Skeletal muscle satellite cell (primary cell): Measurements from ENCODE around the gene CFAP46.
"Not testable (repeated sequence)": the region's sequence is repeated elsewhere in the genome, so short reads cannot be mapped to it uniquely, and the experiment has no call there.

Experiments
- H3K27me3 ChIP-seq: 2 replicates; pipeline ENCODE4 v1.7.0; 2013; ENCODE audit warnings: low read length; ENCODE audit not compliant: control insufficient read depth, insufficient read depth
- H3K36me3 ChIP-seq: 2 replicates; pipeline ENCODE4 v1.7.0; 2013; ENCODE audit warnings: mild to moderate bottlenecking, control low read depth, low read length; ENCODE audit not compliant: insufficient read depth
- H3K4me1 ChIP-seq: 2 replicates; pipeline ENCODE4 v1.7.0; 2013; ENCODE audit warnings: low read length; ENCODE audit not compliant: control insufficient read depth, insufficient read depth
- H3K4me2 ChIP-seq: 2 replicates; pipeline ENCODE4 v1.7.0; 2013; ENCODE audit warnings: mild to moderate bottlenecking, low read length
- H3K4me3 ChIP-seq: 2 replicates; pipeline ENCODE4 v1.7.0; 2013; ENCODE audit warnings: low read length
- H3K9ac ChIP-seq: 2 replicates; pipeline ENCODE4 v1.7.0; 2013; ENCODE audit warnings: mild to moderate bottlenecking, low read depth, low read length, moderate library complexity
- H3K9me3 ChIP-seq: replicated peaks from 2 replicates; pipeline ENCODE4 v1.7.0; 2013; ENCODE audit warnings: mild to moderate bottlenecking, control low read depth, low read length

Gene CFAP46

DNA sequence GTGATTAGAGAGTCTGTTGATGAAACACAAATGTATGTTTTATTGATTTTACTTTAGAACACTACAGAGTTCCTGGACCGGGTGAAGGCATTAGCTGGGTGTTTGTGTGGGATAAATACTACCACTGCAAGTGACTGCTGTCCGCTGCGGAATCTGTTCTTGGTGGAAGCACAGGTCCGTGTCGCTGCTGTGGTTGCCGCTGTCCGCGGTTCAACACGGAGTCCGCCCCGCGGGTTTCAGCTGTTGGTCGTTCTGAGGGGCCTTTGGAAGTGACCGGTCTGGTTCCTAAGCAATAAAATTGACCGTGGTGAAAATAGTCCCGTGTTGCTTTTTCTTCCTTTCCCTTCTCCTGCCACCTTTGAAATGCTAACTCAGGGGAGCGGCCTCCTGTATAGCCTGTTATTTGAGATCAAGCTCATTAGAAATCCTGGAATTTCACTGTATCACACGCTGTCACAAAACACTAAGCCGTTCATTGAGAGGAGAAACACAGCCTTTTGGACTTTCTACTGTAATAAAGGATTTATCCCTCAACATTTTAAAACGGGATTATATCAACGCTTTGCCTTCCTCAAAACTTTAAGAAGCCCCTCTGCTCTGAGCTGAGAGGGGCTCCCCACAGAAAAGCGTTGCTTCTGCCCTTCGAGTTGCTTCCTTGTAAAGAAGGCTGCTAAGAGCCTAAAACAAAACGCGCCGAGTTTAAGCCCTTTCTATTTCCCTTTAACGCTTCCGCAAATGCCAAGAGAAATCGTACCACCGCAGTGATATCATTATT, 159.0 kb downstream of the CFAP46 start:
- Histone ChIP-seq H3K9ac (no peak overlapping the region), H3K4me2 (no peak overlapping the region), H3K36me3 (no peaks in the 10 kb centered on the region), H3K9me3 (no peaks in the 10 kb centered on the region), H3K4me3 (no peak overlapping the region), H3K4me1 (no peaks in the 10 kb centered on the region), H3K27me3 (peaks cover 35% of the 10 kb centered on the region)

DNA sequence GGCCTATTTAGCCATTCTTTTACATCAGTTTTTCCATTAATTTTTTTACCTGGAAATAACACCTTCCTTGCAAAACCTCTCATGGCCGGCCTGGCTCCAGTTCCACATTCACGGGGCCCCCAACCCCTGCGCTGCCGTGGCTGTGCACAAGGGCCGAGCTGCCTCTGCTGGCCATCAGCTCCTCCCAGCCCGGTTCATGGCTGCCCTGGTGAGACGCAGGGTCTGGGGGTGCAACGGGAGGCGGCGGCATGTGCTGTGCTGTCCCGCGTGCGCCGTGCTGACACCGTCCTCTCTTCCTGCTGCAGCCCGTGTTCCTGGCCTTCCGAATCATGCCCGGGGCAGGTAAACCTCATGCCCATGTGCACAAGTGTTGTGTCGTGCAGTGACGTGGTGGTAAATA, 160.8 kb downstream of the CFAP46 start:
- Histone ChIP-seq H3K36me3 (no peaks in the 10 kb centered on the region), H3K4me3 (no peak overlapping the region), H3K4me2 (no peak overlapping the region), H3K4me1 (no peaks in the 10 kb centered on the region), H3K9ac (no peak overlapping the region), H3K9me3 (no peaks in the 10 kb centered on the region), H3K27me3 (peaks cover 20% of the 10 kb centered on the region)

DNA sequence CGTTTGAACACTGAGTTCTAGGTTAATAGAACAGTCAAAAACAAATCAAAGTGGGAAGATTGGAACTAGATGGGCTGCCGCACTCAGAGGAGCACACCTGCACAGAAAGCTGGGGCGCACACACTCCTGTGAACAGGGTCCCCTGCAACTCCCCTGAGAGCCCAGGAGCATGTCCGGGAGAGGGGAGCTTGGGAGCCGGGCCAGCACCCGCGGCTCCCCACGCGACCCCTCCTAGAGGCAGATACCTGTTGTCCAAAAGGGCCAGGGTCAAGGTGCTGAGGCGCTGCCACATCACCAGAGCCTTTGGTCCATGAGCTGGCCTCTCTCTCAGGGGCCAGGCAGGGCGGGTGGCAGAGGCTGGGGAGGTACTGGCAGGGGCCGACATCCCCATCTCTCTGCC, 162.0 kb downstream of the CFAP46 start:
- Histone ChIP-seq H3K9ac (no peak overlapping the region), H3K36me3 (no peaks in the 10 kb centered on the region), H3K4me3 (no peak overlapping the region), H3K9me3 (no peaks in the 10 kb centered on the region), H3K4me2 (no peak overlapping the region), H3K27me3 (peaks cover 16% of the 10 kb centered on the region), H3K4me1 (no peaks in the 10 kb centered on the region)

DNA sequence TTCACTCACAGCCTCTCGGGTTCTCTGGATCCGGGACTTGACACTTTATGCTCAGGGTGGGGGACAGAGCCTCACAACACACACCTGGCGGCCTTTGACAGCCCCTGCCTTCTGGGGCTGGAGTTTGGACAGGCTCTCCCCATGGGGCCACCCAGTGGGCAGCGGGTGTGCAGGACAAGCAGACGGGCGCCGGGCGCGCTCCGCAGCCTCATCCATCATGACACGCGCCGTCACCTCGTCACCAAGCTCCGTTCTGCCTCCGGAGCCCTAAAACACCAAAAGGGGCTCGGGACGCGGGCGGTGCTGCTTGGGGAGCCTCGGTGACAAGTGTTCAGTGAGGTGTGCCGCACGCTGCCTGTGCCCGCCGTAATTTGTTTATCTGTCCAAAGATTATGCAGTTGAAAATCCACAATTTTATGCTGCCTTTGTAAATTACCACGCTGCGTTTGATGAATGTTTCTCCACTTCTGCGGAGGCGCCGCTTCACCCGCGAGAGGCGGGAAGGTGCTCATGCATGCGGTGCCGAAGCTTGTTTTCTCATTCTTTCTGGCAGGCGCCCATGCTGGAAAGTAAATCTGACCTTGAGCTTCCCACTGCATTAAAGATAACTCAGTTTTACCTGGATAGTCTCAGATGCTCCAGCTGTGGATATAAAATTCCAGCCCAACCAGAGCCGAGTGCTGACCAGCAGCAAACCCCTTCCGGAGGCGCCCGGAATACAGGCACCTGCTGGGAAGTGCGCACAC, 162.6 kb downstream of the CFAP46 start:
- Histone ChIP-seq H3K4me2 (no peak overlapping the region), H3K4me3 (no peak overlapping the region), H3K9ac (no peak overlapping the region), H3K4me1 (no peaks in the 10 kb centered on the region), H3K27me3 (peaks cover 11% of the 10 kb centered on the region), H3K36me3 (no peaks in the 10 kb centered on the region), H3K9me3 (no peaks in the 10 kb centered on the region)

DNA sequence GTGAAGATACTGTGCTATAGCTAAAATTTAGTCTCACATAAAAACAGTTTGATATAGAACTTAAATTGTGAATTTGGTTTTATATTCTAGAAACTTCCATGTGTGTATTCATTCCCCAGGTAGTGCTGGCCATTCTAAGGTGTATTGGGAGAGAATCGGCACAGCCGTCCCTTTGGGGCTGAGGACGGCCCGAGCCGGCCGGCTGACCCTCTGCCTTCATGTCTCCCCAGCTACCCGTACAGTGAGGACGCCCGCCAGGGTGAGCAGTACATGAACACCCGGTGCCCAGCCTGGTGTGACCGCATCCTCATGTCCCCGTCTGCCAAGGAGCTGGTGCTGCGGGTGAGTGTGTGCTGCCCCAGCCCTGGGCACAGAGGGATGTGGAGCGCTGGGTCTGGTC, 164.9 kb downstream of the CFAP46 start:
- Histone ChIP-seq H3K36me3 (no peaks in the 10 kb centered on the region), H3K4me1 (no peaks in the 10 kb centered on the region), H3K9ac (no peak overlapping the region), H3K27me3 (no peaks in the 10 kb centered on the region), H3K4me2 (no peak overlapping the region), H3K9me3 (no peaks in the 10 kb centered on the region), H3K4me3 (no peak overlapping the region)

DNA sequence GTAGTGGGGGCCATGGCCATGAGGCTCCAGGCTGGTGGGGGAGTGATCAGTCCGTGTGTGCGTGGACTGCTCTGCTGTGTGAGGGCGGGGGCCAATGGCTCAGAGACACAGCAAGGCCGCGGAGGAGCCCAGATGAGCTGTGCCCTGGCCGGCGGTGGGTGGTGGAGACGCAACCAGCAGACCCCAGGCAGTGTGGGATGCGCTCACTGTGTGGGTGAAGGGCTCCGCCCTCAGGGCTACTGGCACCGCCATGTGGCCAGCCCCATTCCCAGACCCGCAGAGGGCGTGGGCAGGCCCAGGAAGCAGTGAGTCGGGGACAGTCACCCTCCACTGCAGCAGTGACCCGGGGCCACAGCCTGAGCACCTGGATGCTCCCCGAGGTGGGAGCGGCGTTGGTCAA, 165.5 kb downstream of the CFAP46 start:
- Histone ChIP-seq H3K4me1 (no peaks in the 10 kb centered on the region), H3K36me3 (no peaks in the 10 kb centered on the region), H3K4me3 (no peak overlapping the region), H3K9ac (no peak overlapping the region), H3K4me2 (no peak overlapping the region), H3K27me3 (no peaks in the 10 kb centered on the region), H3K9me3 (no peaks in the 10 kb centered on the region)

DNA sequence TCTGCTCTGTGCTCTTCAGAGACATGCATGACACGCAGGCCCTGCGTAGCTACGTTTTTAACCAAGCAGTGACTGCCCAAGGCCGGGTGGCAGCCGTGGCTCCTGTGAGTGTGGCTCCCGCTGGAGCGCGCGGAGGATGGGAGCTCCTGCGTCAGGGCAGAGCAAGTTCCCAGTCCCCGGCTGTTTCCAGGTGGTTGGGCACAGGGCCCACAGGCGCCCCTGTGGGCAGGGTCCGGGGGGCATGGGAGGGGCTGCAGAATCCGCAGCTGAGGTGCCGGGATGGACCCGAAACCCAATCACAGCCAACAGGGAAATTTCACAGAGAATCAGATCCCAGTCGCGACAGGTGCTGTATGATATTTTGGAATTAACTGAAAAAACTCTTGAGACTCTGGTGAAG, 166.2 kb downstream of the CFAP46 start:
- H3K36me3 ChIP-seq: no peaks in the 10 kb centered on the region
- H3K27me3 ChIP-seq: no peaks in the 10 kb centered on the region
- H3K4me3 ChIP-seq: no peak overlapping the region
- H3K9ac ChIP-seq: no peak overlapping the region
- no peaks in the 10 kb centered on the region for H3K9me3 ChIP-seq
- H3K4me2 ChIP-seq: no peak overlapping the region
- no peaks in the 10 kb centered on the region for H3K4me1 ChIP-seq

DNA sequence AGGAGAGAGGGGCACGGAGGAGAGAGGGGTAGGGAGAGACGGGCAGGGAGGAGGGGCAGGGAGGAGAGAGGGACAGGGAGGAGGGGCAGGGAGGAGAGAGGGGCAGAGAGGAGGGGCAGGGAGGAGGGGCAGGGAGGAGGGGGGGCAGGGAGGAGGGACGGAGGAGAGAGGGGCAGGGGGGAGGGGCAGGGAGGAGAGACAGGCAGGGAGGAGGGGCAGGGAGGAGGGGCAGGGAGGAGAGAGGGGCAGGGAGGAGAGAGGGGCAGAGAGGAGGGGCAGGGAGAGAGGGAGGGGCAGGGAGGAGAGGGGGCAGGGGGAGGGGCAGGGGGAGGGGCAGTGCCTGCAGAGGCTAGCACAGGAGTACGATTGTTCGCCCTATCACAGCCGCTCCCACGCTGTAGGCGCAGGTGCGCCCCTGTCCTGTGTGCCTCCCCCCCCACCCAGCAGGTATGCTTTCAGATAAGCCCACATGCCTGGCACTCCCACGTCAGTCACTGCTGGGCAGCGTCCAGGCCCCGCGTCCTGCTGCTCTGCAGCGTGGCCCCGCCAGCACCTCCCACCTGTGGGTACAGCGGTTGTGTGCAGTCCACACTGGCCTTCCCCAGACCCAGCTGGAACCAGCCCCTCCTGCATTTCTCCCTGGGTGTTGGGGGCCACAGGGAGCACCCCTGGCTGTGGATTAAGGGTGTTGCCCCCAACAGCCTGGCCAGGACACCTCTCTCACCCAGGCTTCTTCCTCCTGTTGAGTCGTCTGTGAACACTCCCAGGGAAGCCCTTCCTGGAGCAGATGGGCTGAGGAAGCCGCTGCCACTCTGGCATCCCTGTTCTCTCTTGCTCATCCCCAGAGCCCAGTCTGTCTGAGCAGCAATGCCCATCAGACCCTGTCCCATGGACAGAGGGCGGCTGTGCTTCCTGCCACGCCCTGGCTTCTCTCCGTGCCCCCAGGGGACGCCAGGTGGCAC, 167.2 kb downstream of the CFAP46 start:
- no peak overlapping the region for H3K4me2 ChIP-seq
- no peak overlapping the region for H3K4me3 ChIP-seq
- H3K9me3 ChIP-seq: no peaks in the 10 kb centered on the region
- no peaks in the 10 kb centered on the region for H3K36me3 ChIP-seq
- no peaks in the 10 kb centered on the region for H3K27me3 ChIP-seq
- no peak overlapping the region for H3K9ac ChIP-seq
- no peaks in the 10 kb centered on the region for H3K4me1 ChIP-seq

DNA sequence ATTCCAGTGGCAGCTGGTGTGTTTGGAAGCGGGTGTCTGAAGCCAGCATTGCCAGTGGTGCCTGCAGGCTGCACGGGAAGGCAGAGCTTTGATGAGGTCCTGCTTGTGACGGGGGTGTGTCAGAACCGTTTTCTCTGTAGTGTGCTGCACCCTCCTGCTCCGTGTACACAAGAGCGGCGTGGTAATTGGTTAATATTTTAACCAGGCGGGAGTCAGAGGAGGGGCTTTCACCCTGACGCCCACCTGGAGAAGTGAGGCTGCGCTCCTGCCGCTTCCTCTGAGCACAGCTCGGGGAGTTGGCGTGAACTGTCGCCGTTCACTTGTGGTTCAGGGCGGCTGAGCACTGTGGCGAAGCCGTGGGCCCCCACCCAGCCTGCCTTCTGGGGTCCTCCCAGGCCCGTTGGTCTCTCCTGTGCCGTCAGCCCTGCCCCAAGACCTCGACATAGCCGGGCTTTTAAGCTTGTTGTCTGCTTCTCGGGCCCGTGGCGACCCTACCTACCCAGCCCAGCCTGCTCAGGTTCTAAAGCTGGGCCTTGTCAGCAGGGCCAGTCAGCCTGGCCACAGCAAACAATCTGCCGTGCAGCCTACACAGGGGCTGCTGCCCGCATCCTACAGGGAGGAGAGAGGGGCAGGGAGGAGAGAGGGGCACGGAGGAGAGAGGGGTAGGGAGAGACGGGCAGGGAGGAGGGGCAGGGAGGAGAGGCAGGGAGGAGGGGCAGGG, 168.0 kb downstream of the CFAP46 start:
- Histone ChIP-seq H3K9me3 (no peaks in the 10 kb centered on the region), H3K9ac (no peak overlapping the region), H3K4me1 (no peaks in the 10 kb centered on the region), H3K4me2 (no peak overlapping the region), H3K4me3 (no peak overlapping the region), H3K27me3 (no peaks in the 10 kb centered on the region), H3K36me3 (no peaks in the 10 kb centered on the region)

DNA sequence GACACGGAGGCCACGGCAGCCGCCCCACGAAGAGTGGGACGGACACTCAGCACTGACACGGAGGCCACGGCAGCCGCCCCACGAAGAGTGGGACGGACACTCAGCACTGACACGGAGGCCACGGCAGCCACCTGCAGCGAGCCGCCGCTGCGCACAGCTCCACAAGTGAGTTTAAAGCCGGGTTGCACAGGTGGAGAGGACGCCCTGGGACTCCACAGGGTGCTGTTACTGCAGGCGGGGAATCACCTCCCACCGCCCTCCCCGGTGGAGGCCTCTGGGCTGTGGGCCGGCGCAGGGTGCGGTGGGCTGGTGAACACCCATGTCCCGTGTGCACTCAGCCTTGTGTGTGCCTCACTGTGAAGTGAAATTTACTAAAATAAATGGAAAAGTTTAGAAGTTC, 169.6 kb downstream of the CFAP46 start:
- H3K9ac ChIP-seq, H3K27me3 ChIP-seq, H3K4me1 ChIP-seq, H3K4me2 ChIP-seq, H3K36me3 ChIP-seq, H3K9me3 ChIP-seq, H3K4me3 ChIP-seq: not testable (repeated sequence)
